Astrocyte (in vitro differentiated cells and primary cell): Measurements from ENCODE around the gene BROX. TPM values are rescaled to one million over a fixed set of nuclear protein-coding genes. Genes with fewer than 3 reads are reported as not detected.

ENCODE experiments used
- DNase-seq: peaks from one replicate; pipeline ENCODE4 v3.0.0-alpha.2; 2010; ENCODE audit warnings: low read depth
- FAIRE-seq: peaks from 2 replicates; lab custom pipeline; 2011; peaks lifted over from hg19 to GRCh38; lab: Jason Lieb, UNC
- H2AFZ ChIP-seq: 2 replicates; pipeline ENCODE4 v1.6.0; 2012; ENCODE audit warnings: low read depth, low read length, inconsistent platforms
- H3K27ac ChIP-seq: 2 replicates; pipeline ENCODE4 v1.5.1; 2011; ENCODE audit warnings: low read depth, low read length, inconsistent platforms
- H3K27me3 ChIP-seq: 2 replicates; pipeline ENCODE4 v1.6.0; 2011; ENCODE audit warnings: low read length, inconsistent platforms; ENCODE audit not compliant: insufficient read depth
- H3K36me3 ChIP-seq: 2 replicates; pipeline ENCODE4 v1.5.1; 2011; ENCODE audit warnings: low read length, inconsistent platforms; ENCODE audit not compliant: insufficient read depth
- H3K4me1 ChIP-seq: 2 replicates; pipeline ENCODE4 v1.5.1; 2011; ENCODE audit warnings: low read length, inconsistent platforms; ENCODE audit not compliant: insufficient read depth
- H3K4me2 ChIP-seq: 2 replicates; pipeline ENCODE4 v1.6.0; 2012; ENCODE audit warnings: low read length, inconsistent platforms
- H3K4me3 ChIP-seq: 2 replicates; pipeline ENCODE4 v1.5.1; 2011; ENCODE audit warnings: low read depth, mild to moderate bottlenecking, low read length, inconsistent platforms; ENCODE audit not compliant: insufficient read depth
- H3K79me2 ChIP-seq: 2 replicates; pipeline ENCODE4 v1.6.0; 2012; ENCODE audit warnings: mild to moderate bottlenecking, low read length, inconsistent platforms; ENCODE audit not compliant: insufficient read depth
- H3K9ac ChIP-seq: 2 replicates; pipeline ENCODE4 v1.6.0; 2012; ENCODE audit warnings: mild to moderate bottlenecking, low read length, inconsistent platforms
- H3K9me3 ChIP-seq: 2 replicates; pipeline ENCODE4 v1.5.1; 2012; ENCODE audit warnings: low read depth, mild to moderate bottlenecking, low read length, inconsistent platforms; ENCODE audit not compliant: insufficient read depth
- H4K20me1 ChIP-seq: 2 replicates; pipeline ENCODE4 v1.6.0; 2012; ENCODE audit warnings: low read length, inconsistent platforms; ENCODE audit not compliant: insufficient read depth
- H3K27ac Mint-ChIP-seq: one replicate; pipeline ENCODE4 v1.8.0; 2021; ENCODE audit warnings: mild to moderate bottlenecking, mixed read lengths; ENCODE audit not compliant: unreplicated experiment
- H3K27me3 Mint-ChIP-seq: one replicate; pipeline ENCODE4 v1.8.0; 2021; ENCODE audit warnings: low read depth, mixed read lengths; ENCODE audit not compliant: unreplicated experiment
- H3K36me3 Mint-ChIP-seq: one replicate; pipeline ENCODE4 v1.8.0; 2021; ENCODE audit warnings: low read depth, mixed read lengths; ENCODE audit not compliant: unreplicated experiment
- H3K4me1 Mint-ChIP-seq: one replicate; pipeline ENCODE4 v1.8.0; 2021; ENCODE audit warnings: low read depth, mixed read lengths; ENCODE audit not compliant: unreplicated experiment
- H3K4me3 Mint-ChIP-seq: one replicate; pipeline ENCODE4 v1.8.0; 2021; ENCODE audit warnings: mild to moderate bottlenecking, moderate library complexity, mixed read lengths; ENCODE audit not compliant: unreplicated experiment
- H3K9me3 Mint-ChIP-seq: one replicate; pipeline ENCODE4 v1.8.0; 2021; ENCODE audit warnings: mild to moderate bottlenecking, mixed read lengths; ENCODE audit not compliant: unreplicated experiment
- EZH2 ChIP-seq: IDR thresholded peaks from 2 replicates; pipeline ENCODE4 v1.6.1; 2012; ENCODE audit warnings: mild to moderate bottlenecking, low read length, inconsistent platforms; ENCODE audit not compliant: insufficient read depth
- total RNA-seq: library from RNA; stranded (reverse); gene quantifications from 2 replicates; pipeline ENCODE4 v1.2.1, GENCODE V29; 2021
- TF ChIP-seq, protein P1 (sequence below): IDR thresholded peaks from 2 replicates; pipeline ENCODE4 v1.5.1; 2011; ENCODE audit warnings: low read depth, mild to moderate bottlenecking, inconsistent platforms, low read length, moderate library complexity; ENCODE audit not compliant: insufficient read depth

BROX gene
- total RNA-seq, 1 donor from 2014 or later: 49.5 TPM

DNA sequence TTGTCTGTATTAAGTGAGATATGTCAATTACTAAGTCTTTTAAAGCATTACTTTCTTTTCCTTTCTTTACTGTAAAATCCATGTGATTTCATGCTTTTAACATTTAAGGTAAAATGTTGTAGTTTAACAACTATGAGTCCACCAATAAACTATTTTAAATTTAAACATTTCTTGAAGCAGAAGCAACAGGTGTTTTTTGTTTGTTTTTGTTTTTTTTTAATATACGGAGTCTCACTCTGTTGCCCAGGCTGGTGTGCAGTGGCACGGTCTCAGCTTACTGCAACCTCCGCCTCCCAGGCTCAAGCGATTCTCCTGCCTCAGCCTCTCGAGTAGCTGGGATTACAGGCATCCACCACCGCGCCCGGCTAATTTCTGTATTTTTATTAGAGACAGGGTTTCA, 15.6 kb upstream of the BROX start:
- no peaks in the 10 kb centered on the region for H3K9me3 ChIP-seq
- peaks cover 12% of the 10 kb centered on the region for H3K36me3 ChIP-seq
- no peak for TF ChIP-seq EZH2
- TF ChIP-seq, protein P1, sequence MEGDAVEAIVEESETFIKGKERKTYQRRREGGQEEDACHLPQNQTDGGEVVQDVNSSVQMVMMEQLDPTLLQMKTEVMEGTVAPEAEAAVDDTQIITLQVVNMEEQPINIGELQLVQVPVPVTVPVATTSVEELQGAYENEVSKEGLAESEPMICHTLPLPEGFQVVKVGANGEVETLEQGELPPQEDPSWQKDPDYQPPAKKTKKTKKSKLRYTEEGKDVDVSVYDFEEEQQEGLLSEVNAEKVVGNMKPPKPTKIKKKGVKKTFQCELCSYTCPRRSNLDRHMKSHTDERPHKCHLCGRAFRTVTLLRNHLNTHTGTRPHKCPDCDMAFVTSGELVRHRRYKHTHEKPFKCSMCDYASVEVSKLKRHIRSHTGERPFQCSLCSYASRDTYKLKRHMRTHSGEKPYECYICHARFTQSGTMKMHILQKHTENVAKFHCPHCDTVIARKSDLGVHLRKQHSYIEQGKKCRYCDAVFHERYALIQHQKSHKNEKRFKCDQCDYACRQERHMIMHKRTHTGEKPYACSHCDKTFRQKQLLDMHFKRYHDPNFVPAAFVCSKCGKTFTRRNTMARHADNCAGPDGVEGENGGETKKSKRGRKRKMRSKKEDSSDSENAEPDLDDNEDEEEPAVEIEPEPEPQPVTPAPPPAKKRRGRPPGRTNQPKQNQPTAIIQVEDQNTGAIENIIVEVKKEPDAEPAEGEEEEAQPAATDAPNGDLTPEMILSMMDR: no peak
- FAIRE-seq: no peak
- Mint-ChIP-seq H3K9me3 (no peaks in the 10 kb centered on the region), H3K4me1 (no peaks in the 10 kb centered on the region), H3K4me3 (no peak overlapping the region), H3K27me3 (no peaks in the 10 kb centered on the region), H3K27ac (no peak overlapping the region), H3K36me3 (peaks cover 8% of the 10 kb centered on the region)
- peaks cover 45% of the 10 kb centered on the region for H3K79me2 ChIP-seq
- no peak overlapping the region for H3K4me3 ChIP-seq
- no peaks in the 10 kb centered on the region for H3K4me1 ChIP-seq
- H3K4me2 ChIP-seq: no peak overlapping the region
- DNase-seq: no peak
- H3K9ac ChIP-seq: no peak overlapping the region
- no peak overlapping the region for H2AFZ ChIP-seq
- H3K27me3 ChIP-seq: no peaks in the 10 kb centered on the region
- H3K27ac ChIP-seq: no peak overlapping the region
- peaks cover 7% of the 10 kb centered on the region for H4K20me1 ChIP-seq

DNA sequence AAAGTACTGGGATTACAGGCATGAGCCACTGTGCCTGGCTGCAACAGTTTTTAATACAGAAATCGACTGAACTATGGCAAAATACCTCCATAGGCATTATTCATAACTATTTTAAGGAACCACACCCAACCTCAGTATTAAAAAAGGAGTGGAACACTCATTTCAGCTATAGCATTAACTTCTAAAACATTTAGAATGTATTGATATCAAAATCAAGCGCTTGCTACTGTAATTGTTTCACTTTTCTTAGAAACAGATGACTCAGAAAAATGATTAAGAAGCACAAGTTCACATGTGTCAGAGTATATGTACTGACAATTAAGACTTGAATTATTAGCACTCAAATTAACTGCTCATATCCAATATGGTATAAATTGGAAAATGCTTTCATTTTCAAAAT, 15.2 kb upstream of the BROX start:
- TF ChIP-seq, protein P1: no peak
- Histone ChIP-seq H3K79me2 (peaks cover 45% of the 10 kb centered on the region), H3K9ac (no peak overlapping the region), H3K36me3 (peaks cover 12% of the 10 kb centered on the region), H3K9me3 (no peaks in the 10 kb centered on the region), H3K27ac (no peak overlapping the region), H3K4me2 (no peak overlapping the region), H3K4me3 (no peak overlapping the region), H2AFZ (no peak overlapping the region), H3K27me3 (no peaks in the 10 kb centered on the region), H3K4me1 (no peaks in the 10 kb centered on the region), H4K20me1 (peaks cover 7% of the 10 kb centered on the region)
- no peak overlapping the region for H3K4me3 Mint-ChIP-seq
- no peak for DNase-seq
- H3K36me3 Mint-ChIP-seq: peaks cover 8% of the 10 kb centered on the region
- H3K4me1 Mint-ChIP-seq: no peaks in the 10 kb centered on the region
- no peak for FAIRE-seq
- H3K9me3 Mint-ChIP-seq: no peaks in the 10 kb centered on the region
- H3K27me3 Mint-ChIP-seq: no peaks in the 10 kb centered on the region
- no peak overlapping the region for H3K27ac Mint-ChIP-seq

DNA sequence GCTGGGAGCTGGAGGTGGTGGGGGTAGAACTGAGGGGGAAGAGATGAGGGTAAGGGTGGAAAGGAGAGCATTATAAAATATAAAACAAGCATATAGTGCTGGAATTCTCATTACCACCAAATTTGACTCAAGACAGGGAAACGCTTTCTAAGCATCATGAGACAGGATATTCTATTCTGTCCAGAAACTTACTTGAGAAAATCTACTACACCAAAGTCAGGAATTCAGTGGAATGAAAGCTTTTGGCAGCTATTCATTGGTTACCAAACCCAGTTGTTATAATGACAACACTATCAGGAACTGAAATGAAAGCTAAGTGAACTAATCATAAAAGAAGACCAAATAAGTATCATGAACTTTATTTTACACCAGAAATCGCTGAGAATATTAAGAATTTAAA, 14.5 kb upstream of the BROX start:
- Mint-ChIP-seq H3K27me3 (no peaks in the 10 kb centered on the region), H3K4me1 (peaks cover 2% of the 10 kb centered on the region), H3K4me3 (no peak overlapping the region), H3K9me3 (no peaks in the 10 kb centered on the region), H3K36me3 (peaks cover 12% of the 10 kb centered on the region), H3K27ac (no peak overlapping the region)
- no peaks in the 10 kb centered on the region for H3K9me3 ChIP-seq
- no peak overlapping the region for H3K4me2 ChIP-seq
- no peaks in the 10 kb centered on the region for H3K27me3 ChIP-seq
- H3K4me3 ChIP-seq: no peak overlapping the region
- peaks cover 7% of the 10 kb centered on the region for H4K20me1 ChIP-seq
- no peak overlapping the region for H3K9ac ChIP-seq
- TF ChIP-seq, protein P1: no peak
- TF ChIP-seq EZH2: no peak
- H3K27ac ChIP-seq: no peak overlapping the region
- peaks cover 15% of the 10 kb centered on the region for H3K36me3 ChIP-seq
- FAIRE-seq (peak; percentile 26), DNase-seq (peak; percentile 47)
- H3K79me2 ChIP-seq: peaks cover 45% of the 10 kb centered on the region
- no peaks in the 10 kb centered on the region for H3K4me1 ChIP-seq
- H2AFZ ChIP-seq: no peak overlapping the region
